PC-9 (cell line): ENCODE data around the gene HIF1A. TPM values are rescaled to one million over a fixed set of nuclear protein-coding genes. Genes with fewer than 3 reads are reported as not detected.

ENCODE experiments used
- BruUV-seq: library from RNA; stranded (reverse); fragments of 400-500 nt; replicated peaks from 2 replicates; lab custom pipeline; 2021; lab: Mats Ljungman, UMichigan
- CTCF ChIA-PET: fragments of 300-600 bp; sonication (Branson Sonifier 250); formaldehyde crosslinking; loops from one replicate; lab custom pipeline; 2022; ENCODE audit warnings: antibody characterized with exemption; lab: Charles Lee
- POLR2A ChIA-PET: fragments of 300-600 bp; sonication (Branson Sonifier 250); formaldehyde crosslinking; loops from one replicate; lab custom pipeline; 2022; ENCODE audit warnings: antibody characterized with exemption; ENCODE audit not compliant: unreplicated experiment; lab: Charles Lee
- DNase-seq, 2 experiments: peaks; one replicate each; pipeline versions ENCODE4 v3.0.0 to v3.0.0-alpha.2; 2015 to 2022; ENCODE audit warnings: mixed read lengths in 1 of 2
- H2AFZ ChIP-seq: fragments of 200-600 bp; sonication (generic); 2 replicates; pipeline ENCODE4 v1.8.1; 2017; ENCODE audit warnings: antibody characterized with exemption
- H3F3A ChIP-seq: fragments of 200-600 bp; sonication (generic); 2 replicates; pipeline ENCODE4 v1.8.1; 2017; ENCODE audit warnings: antibody characterized with exemption, mild to moderate bottlenecking, low read depth; ENCODE audit not compliant: insufficient read depth
- H3K27ac ChIP-seq: fragments of 200-600 bp; sonication (generic); 2 replicates; pipeline ENCODE4 v1.6.1; 2016; ENCODE audit warnings: mixed run types
- H3K27me3 ChIP-seq: fragments of 200-600 bp; sonication (generic); 2 replicates; pipeline ENCODE4 v1.6.1; 2016; ENCODE audit warnings: low read depth, mixed run types; ENCODE audit not compliant: insufficient read depth
- H3K36me3 ChIP-seq: fragments of 200-600 bp; sonication (generic); 2 replicates; pipeline ENCODE4 v1.6.1; 2016; ENCODE audit warnings: low read depth, mixed run types
- H3K4me1 ChIP-seq: fragments of 200-600 bp; sonication (generic); replicated peaks from 2 replicates; pipeline ENCODE4 v1.6.1; 2016; ENCODE audit warnings: mixed run types; ENCODE audit not compliant: insufficient read depth
- H3K4me2 ChIP-seq: fragments of 200-600 bp; sonication (generic); 2 replicates; pipeline ENCODE4 v1.6.1; 2017; ENCODE audit warnings: mixed run types
- H3K4me3 ChIP-seq: fragments of 200-600 bp; sonication (generic); 2 replicates; pipeline ENCODE4 v1.6.1; 2016; ENCODE audit warnings: mixed run types
- H3K79me2 ChIP-seq: fragments of 200-600 bp; sonication (generic); 2 replicates; pipeline ENCODE4 v1.6.1; 2017; ENCODE audit warnings: low read depth, mixed run types
- H3K9me2 ChIP-seq: fragments of 200-600 bp; sonication (generic); 2 replicates; pipeline ENCODE4 v1.8.1; 2017; ENCODE audit warnings: mild to moderate bottlenecking; ENCODE audit not compliant: insufficient read depth
- H3K9me3 ChIP-seq: fragments of 200-600 bp; sonication (generic); 2 replicates; pipeline ENCODE4 v1.8.1; 2016; ENCODE audit warnings: low read depth; ENCODE audit not compliant: insufficient read depth
- H4K20me1 ChIP-seq: fragments of 200-600 bp; sonication (generic); 2 replicates; pipeline ENCODE4 v1.8.1; 2017; ENCODE audit not compliant: insufficient read depth
- CTCF ChIP-seq: fragments of 200-600 bp; sonication (generic); conservative IDR thresholded peaks from 2 replicates; pipeline ENCODE4 v1.6.1; 2017; ENCODE audit warnings: mixed run types, antibody characterized with exemption, mild to moderate bottlenecking, moderate library complexity
- EZH2 ChIP-seq: fragments of 200-600 bp; sonication (generic); IDR thresholded peaks from 2 replicates; pipeline ENCODE4 v1.8.0; 2017; ENCODE audit warnings: antibody characterized with exemption, low read depth
- intact Hi-C: fragments of 100-400 bp; cut with micrococcal nuclease; formaldehyde crosslinking; loops from one replicate; pipeline ENCODE4 v1.10.0; 2022; ENCODE audit not compliant: unreplicated experiment
- total RNA-seq: library from RNA; stranded (reverse); gene quantifications from 2 replicates; pipeline ENCODE4 v1.2.3, GENCODE V29; 2021

The HIF1A gene
- total RNA-seq, 1 experiment from 2014 or later, result 146 TPM

DNA sequence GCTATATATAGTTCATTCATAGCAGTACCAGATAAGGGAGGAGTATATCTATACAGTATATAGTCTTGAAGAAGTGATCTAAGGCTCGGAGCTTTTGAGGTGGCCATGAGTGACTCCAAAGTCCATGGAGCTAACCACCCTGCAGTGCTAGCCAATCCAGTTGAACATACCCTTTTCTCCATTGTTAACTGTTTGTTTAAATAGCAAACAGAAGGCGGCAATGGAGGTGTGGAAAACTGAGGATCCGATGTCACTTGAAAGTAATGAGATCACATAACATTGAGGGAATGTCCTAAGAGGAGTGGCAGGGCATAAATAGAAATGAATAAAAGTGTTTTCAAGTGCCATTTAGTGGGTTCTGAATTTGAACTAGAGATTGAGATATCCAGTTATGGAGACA is 54.6 kb downstream of the HIF1A start:
- H3K4me1 ChIP-seq, result peaks cover 80% of the 10 kb centered on the region
- no TSS peak for BruUV-seq
- intact Hi-C loops, result loop anchor here (2.0 to 5.0 kb wide), 5 partner anchors 53 to 287 kb away; partner anchors contain the start of gene HIF1A

GRCh38 chr14:61750708-61751474 is 55.6 kb downstream of the HIF1A start:
- Histone ChIP-seq H3K4me1 (peaks cover 88% of the 10 kb centered on the region), H3K27me3 (no peaks in the 10 kb centered on the region), H3F3A (peaks cover 75% of the 10 kb centered on the region), H3K27ac (peak overlapping the region; percentile 89), H3K79me2 (peaks cover 52% of the 10 kb centered on the region), H3K4me3 (peak overlapping the region; percentile 67), H2AFZ (peak overlapping the region; percentile 72; the same call in 1 of the 2 replicates), H3K9me3 (no peaks in the 10 kb centered on the region), H4K20me1 (peaks cover 7% of the 10 kb centered on the region), H3K4me2 (peak overlapping the region; percentile 85), H3K9me2 (no peaks in the 10 kb centered on the region), H3K36me3 (peaks cover 27% of the 10 kb centered on the region)
- DNase-seq, result peak; percentile 93 to 95
- intact Hi-C loops, result loop anchor here (1.0 to 5.0 kb wide), 8 partner anchors 11 to 288 kb away; partner anchors contain the start of genes HIF1A and SNAPC1
- CTCF ChIA-PET, result interaction anchor here (0.9 kb wide), 1 partner anchor 192 kb away, joined by 3 read pairs; no protein-coding TSS in a partner anchor
- POLR2A ChIA-PET, result interaction anchor here (0.6 to 0.9 kb wide), 6 partner anchors 11 to 188 kb away, joined by 3 to 10 read pairs (median 4); partner anchors contain the start of gene SNAPC1
- TSS peak; percentile 64 for BruUV-seq
- TF ChIP-seq EZH2 (no peak), CTCF (no peak)

More for the DNA sequence above, 54.6 kb downstream of the HIF1A start:
- Histone ChIP-seq H3K4me2 (peak overlapping the region; percentile 85), H3K9me2 (no peaks in the 10 kb centered on the region), H3K4me3 (peak overlapping the region; percentile 67), H3K27ac (peak overlapping the region; percentile 89), H2AFZ (no peak overlapping the region), H3K36me3 (peaks cover 36% of the 10 kb centered on the region), H3K9me3 (no peaks in the 10 kb centered on the region), H3F3A (peaks cover 78% of the 10 kb centered on the region), H3K79me2 (peaks cover 62% of the 10 kb centered on the region), H4K20me1 (peaks cover 12% of the 10 kb centered on the region), H3K27me3 (no peaks in the 10 kb centered on the region)
- CTCF ChIA-PET, result interaction anchor here (0.7 kb wide), 1 partner anchor 381 kb away, joined by 3 read pairs; no protein-coding TSS in a partner anchor
- POLR2A ChIA-PET, result interaction anchor here (0.5 to 1.0 kb wide), 10 partner anchors 12 to 1658 kb away, joined by 3 to 10 read pairs (median 4); partner anchors contain the start of gene SNAPC1
- no peak for TF ChIP-seq CTCF
- peak; percentile 41 to 78 for DNase-seq

DNA sequence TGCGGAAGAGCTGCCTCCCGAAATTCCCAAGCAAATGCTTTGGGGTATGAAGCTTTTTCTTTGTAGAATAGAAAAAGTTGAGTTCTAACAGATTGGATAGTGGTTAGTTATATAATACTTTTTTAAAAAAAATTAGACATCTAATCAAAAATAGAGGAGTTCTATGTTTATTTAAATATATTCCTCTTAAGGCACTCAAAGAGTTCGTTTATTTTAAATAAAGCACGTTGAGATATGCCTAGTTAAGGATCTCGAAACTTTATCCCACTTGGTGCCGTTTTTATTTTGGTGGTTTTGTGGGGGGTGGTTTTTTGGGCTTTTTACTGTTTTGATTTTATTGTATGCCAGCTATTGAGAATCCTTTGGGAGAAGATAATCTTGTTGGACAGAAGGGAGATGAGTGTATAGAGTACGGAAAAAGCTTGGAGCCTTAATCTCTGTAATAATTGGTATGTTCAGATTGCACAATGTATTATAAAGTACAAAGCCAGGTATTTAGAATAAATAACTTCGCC is 56.2 kb downstream of the HIF1A start:
- BruUV-seq, result TSS peak; percentile 57
- no peak for TF ChIP-seq EZH2
- no peak for TF ChIP-seq CTCF
- Histone ChIP-seq H3F3A (peaks cover 69% of the 10 kb centered on the region), H3K4me3 (peak overlapping the region; percentile 67), H3K27ac (peak overlapping the region; percentile 89), H2AFZ (peak overlapping the region; percentile 72; the same call in 1 of the 2 replicates), H3K36me3 (peaks cover 25% of the 10 kb centered on the region), H3K4me2 (peak overlapping the region; percentile 85), H3K27me3 (no peaks in the 10 kb centered on the region), H3K79me2 (peaks cover 48% of the 10 kb centered on the region), H3K4me1 (peaks cover 87% of the 10 kb centered on the region), H3K9me2 (no peaks in the 10 kb centered on the region), H3K9me3 (no peaks in the 10 kb centered on the region), H4K20me1 (peaks cover 7% of the 10 kb centered on the region)
- CTCF ChIA-PET, result interaction anchor here (0.9 kb wide), 1 partner anchor 192 kb away, joined by 3 read pairs; no protein-coding TSS in a partner anchor
- POLR2A ChIA-PET, result interaction anchor here (0.6 to 0.7 kb wide), 4 partner anchors 11 to 188 kb away, joined by 3 to 10 read pairs (median 4); partner anchors contain the start of gene SNAPC1
- intact Hi-C loops, result loop anchor here (1.0 to 5.0 kb wide), 8 partner anchors 11 to 289 kb away; partner anchors contain the start of genes HIF1A and SNAPC1
- DNase-seq, result peak in 1 of 2 experiments; percentile 39
